Activated naive CD8-positive, alpha-beta T cell treated with anti-CD3 and anti-CD28 coated beads, Interleukin-2, amount 50 U/mL, for 16 hours (primary cell): Measurements from ENCODE around the gene KDELR1.

Source experiments
- DNase-seq: peaks from one replicate; pipeline ENCODE4 v3.0.0-alpha.2; 2020; ENCODE audit warnings: low read depth, low spot score

KDELR1 gene

DNA sequence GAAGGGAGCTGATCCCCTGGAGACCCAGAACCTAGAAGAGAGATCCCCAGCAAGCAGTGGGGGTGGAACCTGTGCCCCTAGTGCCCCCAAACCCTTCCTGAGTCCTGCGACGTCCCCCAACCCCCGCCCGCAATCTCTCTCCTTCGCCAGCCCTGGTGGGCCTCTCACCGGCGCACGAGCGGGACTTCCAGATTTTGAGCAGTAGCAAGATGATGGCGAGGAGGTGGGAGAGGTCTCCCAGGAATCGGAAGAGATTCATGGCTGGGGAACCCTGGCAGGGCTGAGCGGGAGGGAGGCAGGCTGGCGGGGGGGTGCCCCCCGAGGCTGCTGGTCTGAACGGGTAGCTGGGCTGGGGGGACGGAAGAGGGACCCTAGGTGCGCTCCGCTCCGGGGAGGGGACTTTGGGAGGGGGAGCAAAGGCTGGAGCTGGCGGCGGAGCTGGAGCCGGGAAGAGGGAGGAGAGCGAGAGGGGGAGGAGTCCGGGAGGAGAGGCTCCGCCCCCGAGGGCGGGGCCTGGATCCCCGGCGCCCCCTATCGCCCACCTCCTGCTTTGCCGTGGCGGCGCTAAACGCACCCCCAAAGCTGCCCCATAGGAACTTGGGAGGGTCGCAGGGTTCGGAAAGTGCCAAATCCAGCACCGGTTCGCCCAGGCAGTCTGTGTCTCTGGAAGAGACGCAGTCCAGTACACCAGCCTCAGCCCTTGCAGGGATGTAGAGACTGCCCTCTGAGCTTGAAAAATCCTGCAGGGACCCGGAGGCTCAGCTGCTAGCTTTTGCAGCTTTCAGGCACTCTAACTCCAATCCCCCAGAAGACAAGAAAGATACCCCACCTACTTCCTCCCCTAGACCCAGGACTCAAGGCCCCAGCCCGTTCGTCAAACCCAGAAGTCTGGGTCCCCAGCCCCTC lies at the start of gene KDELR1:
TSS of gene KDELR1 (minus strand) at position 452 of the 906 bp plus-strand sequence. CDS start at position 259, 193 bp downstream.
- DNase-seq = peak; percentile 34

DNA sequence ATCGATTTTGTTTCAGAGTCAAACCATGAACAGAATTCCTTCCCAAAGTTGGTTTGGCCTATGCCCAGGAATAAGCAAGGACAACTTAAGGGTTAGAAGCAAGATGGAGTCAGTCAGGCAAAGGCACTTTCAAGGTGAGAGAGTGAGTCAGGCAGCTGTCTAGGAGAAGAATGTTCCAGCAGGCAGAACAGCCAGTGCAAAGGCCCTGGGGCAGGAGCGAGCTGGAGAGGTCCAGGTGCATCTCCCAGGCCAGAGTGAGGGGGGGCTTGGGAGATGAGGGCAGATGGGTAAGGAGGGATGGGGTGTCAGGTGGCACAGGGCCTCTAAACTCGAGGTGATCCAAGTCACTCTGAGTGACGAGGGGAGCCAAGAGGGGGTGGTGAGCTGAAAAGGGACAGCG lies 45.2 kb upstream of the KDELR1 start:
- DNase-seq = no peak

DNA sequence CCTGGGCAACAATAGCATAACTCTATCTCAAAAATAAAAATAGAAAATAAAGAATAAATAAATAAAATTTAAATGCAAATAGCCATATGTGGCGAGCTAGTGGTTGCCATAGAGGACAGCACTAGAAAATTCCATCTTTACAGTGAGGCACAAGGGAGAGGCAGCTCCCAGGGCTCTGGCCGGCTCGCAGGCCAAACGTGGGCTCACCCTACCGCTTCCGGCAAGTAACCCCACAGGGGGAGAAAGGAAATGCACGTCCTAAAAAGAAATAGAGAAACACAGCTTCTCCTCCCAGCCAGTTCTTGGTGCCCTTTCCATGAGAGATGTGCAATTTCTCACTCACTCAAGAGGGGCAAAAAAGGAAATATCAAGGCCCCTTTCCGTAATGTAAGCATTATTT lies 42.0 kb upstream of the KDELR1 start:
- no peak for DNase-seq

DNA sequence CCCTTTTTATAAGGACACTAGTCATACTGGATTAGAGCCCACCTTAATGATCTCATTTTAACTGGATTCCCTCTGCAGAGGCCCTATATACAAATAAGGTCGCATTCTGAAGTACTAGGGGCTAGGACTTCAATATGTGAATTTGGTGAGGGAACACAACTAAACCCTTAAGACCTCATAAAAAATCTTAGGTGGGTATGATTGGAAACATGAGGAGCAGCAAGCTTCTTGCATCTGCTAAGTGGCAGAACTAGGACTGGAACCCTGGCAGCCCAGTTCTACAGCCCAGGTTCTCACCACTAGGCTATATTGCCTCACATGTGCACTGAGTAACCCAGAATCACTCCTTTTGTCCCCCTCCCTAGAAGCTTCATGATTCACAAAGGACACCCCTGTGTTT lies 37.3 kb upstream of the KDELR1 start:
- DNase-seq = no peak

DNA sequence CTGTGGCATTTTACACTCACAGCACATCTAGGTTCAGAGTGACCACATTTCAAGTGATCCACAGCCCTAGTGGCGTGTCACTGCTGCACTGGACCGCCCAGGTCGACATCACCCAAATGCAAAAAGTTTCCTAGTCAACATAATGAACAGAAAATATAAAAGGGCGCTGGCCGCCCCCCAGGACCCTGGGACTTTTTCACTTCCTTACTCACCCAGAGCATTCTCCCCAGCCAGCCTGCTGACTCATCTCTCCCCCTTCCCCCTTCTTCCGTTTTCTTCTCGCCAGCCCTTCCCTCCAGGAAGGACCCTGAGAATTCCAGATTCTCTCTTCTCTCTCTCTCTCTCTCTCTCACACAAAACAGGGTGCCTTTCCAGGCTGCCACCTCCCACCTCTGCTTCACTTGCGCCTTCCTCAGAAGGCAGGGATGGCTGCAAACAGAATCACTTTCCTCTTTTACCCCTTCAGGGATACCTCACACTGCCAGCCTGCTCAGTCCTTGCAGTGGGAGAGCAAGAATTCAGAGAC lies 33.4 kb upstream of the KDELR1 start:
- no peak for DNase-seq

DNA sequence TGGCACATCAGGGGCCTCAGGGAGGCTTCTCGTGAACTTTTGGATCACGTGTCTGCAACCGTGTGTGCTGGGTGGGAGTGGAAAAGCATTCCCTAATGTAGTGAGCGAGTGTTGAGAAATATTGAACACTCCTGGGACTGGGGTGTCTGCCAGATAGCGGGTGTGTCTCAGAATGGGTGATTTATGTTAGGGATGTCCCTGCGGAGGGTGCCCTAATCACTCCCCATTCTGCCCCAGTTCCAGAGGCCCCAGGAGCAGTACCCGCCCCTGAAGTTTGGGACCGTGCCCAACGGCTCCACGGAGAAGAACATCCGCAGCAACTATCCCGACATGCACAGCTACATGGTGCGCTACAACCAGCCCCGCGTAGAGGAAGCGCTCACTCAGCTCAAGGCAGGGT lies 30.2 kb upstream of the KDELR1 start:
- no peak for DNase-seq

DNA sequence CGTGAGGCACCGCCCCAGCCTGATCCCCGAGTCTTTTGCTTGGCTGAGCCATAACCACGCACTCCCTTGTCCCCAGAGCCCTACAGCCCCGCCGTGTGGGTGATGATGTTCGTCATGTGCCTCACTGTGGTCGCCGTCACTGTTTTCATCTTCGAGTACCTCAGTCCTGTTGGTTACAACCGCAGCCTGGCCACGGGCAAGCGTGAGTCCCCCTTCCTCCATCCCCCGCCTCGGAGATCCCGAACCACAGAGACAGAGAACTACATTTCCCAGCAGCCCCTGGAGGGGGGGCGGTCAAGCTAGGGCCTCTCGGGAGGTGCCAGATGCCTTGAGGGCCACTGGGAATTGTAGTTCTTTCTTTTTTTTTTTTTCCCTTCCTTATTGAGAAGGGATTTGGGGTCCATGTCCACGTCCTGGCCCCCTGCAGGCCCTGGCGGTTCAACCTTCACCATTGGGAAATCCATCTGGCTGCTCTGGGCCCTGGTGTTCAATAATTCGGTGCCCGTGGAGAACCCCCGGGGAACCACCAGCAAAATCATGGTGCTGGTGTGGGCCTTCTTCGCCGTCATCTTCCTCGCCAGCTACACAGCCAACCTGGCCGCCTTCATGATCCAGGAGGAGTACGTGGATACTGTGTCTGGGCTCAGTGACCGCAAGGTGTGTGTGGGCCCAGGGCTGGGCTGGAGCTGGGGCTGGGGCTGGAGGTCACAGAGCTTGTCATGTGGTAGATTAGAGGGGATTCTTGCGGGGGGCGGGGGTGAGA lies 28.0 kb upstream of the KDELR1 start:
- peak; percentile 30 for DNase-seq

DNA sequence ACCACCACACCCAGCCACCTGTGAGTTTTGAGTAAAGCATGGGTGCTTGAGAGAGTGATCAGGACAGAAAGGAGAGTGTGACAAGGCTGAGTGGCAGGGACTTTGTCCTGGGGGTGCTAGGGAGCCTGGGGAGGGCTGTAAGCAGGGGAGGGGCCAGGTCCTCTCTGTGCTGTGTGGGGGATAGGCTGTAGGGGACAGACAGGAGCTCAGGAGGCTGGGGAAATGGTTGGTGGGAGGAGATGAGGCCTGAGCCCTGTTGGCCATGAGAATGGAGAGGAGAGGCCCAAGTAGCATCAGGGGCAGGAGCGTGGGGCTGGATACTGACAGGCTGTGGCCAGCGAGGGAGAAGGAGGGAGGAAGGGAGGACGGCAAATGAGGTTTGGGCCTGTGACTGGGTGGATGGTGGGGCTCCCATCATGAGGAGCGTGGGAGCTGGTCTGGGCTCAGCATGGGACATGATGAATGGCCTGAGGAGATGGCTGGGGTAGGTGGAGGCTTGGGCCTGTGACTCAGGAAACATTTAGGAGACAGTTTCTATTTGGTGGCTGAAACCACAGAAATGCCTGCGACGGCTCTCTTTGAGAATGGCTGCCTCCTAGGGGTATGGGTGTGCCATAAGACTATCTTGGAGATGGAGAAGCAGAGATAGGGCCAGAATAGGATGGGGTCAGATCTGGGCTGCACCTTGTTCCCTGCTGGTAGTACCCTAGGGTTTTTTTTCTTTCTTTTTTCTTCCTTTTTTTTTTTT lies 27.1 kb upstream of the KDELR1 start:
- no peak for DNase-seq

DNA sequence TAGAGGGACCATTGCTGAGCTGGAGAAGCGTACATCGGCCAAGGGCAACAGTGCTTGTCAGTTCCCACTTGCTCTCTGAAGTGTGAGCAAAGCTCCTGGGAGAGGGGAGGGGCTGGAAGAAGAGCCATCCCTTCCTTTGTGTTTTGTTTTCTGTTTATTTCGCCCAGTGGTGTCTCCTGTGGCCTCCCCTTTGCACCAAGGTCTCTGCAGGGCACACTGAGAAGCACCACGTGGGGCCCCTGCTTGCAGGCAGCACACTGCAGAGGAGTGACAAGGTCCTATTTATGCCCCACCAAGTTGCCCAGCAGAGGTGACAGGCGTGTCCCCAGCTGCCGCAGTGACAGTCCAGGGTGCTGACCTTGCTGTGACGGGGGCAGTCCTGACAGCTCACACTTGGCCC lies 26.1 kb upstream of the KDELR1 start:
- no peak for DNase-seq

DNA sequence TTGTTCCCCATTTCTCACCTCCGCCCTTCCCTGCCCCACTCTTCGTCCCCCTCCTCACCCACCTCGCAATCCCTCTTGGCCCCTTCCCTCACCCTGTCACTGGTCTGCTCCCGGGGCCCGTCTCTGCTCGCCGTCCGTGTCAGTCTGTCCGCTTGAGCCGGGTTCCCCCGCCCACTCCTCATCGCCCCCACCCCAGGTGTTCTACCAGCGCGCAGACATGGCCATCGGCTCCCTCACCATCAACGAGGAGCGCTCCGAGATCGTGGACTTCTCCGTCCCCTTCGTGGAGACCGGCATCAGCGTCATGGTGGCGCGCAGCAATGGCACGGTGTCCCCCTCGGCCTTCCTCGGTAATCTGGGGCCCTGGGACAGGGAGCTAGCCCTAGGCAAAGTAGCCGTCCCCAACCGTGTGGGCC lies 24.5 kb upstream of the KDELR1 start:
- DNase-seq = no peak

DNA sequence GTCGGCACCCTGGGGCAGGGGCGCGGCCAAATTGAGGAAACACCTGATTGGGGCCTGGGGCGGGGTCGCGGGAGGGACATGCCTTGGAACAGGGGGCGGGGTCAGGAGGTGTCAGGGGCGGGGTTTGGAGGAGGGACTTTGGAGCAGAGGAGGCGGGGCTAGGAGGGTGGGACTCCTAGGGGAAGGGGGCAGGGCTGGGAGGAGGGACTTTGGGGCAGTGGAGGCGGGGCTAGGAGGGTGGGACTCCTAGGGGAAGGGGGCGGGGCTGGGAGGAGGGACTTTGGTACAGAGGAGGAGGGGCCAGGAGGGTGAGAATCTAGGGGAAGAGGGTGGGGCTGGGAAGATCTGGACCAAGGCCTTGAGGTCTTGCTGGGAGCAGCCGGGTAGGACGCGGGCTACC lies 24.0 kb upstream of the KDELR1 start:
- DNase-seq = peak; percentile 34

DNA sequence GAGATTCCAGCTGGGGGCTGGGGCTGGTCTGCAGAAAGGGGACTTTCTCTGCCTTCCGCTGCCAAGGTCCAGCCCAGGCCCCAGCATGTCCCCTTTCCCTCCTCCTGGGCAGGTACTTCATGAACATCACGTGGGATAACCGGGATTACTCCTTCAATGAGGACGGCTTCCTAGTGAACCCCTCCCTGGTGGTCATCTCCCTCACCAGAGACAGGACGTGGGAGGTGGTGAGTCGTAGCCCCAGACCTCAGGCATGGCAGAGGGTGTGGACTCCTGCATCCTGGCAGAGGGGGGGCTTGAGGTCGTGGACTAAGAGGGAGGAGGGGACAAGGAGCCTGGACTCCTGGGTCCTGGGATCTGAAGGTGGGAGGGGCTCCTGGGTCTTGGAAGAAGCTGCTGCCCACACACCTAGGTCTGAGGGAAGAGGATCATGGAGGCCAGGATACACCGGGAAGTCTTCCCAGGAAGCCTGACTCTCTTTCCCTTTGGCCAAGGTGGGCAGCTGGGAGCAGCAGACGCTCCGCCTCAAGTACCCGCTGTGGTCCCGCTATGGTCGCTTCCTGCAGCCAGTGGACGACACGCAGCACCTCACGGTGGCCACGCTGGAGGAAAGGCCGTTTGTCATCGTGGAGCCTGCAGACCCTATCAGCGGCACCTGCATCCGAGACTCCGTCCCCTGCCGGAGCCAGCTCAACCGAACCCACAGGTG lies 22.7 kb upstream of the KDELR1 start:
- no peak for DNase-seq

DNA sequence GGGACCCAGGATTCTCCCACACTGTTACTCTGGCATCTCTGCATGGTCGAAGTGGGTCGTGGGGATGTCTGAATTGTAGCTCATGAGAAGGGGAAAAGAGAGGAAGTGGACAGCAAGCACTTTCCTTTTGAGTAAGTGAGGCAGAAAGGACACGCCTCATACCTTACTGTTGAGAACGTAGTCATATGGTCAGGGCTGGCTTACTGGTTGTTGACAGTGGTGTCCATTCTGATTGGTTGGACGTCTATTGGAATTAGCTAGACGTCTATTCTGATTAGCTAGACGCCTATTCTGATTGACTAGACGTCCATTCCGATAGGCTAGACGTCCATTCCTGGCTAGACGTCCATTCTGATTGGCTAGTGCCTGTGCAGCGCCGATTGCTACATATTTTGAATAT lies 14.5 kb upstream of the KDELR1 start:
- DNase-seq = no peak

DNA sequence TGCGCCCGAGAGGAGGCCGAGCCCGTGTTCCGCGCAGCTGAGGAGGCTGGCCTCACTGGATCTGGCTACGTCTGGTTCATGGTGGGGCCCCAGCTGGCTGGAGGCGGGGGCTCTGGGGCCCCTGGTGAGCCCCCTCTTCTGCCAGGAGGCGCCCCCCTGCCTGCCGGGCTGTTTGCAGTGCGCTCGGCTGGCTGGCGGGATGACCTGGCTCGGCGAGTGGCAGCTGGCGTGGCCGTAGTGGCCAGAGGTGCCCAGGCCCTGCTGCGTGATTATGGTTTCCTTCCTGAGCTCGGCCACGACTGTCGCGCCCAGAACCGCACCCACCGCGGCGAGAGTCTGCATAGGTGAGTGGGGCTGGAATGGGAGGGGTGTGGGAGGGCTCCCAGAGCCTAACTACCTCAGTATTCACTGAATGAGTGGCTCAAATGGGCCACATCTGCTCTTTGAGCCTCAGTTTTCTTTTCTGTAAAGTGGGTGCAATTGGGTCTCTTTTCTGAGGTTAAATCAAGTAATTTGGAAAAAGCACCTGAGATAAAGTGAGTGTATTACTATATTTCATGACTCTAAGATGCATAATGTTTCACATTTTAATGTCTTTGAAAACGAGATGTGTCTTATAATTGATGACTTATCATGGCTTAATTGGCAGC lies 13.8 kb upstream of the KDELR1 start:
- no peak for DNase-seq

DNA sequence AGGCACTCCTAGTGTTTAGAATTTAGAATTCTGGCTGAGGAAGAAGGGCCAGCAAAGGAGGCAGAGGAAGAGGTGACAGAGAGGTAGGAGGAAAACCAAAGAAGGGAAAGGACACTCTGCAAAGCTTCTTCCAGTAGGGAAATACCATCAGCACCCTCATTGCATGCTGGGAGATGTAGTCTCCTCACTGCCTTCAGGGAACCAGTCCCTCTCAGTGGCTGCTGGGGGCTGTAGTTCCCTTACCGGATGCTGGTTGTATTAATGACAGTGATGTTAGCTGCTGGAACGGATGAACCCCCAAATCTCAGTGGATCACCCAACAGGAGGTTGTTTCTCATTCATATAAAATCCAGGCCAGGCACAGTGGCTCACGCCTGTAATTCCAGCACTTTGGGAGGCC lies 12.3 kb upstream of the KDELR1 start:
- DNase-seq = no peak

DNA sequence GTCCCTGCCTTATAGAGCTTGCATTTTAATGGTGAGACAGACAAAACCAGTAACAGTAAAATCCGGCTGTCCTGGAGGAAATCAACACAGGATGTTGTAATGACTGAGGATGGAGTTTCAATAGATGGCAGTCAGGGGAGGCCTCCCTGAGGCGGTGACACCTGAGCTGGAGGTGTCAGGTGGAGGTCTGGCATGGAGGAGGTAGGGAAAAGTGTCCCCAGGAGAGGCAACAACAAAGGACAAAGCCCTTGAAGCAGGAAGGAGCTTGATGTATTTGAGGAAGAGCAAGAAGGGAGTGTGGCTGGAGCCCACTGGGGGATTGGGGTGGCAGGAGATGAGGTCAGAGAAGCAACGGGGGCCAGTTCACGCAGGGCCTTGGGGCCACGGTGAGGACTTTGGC lies 9.9 kb upstream of the KDELR1 start:
- no peak for DNase-seq

DNA sequence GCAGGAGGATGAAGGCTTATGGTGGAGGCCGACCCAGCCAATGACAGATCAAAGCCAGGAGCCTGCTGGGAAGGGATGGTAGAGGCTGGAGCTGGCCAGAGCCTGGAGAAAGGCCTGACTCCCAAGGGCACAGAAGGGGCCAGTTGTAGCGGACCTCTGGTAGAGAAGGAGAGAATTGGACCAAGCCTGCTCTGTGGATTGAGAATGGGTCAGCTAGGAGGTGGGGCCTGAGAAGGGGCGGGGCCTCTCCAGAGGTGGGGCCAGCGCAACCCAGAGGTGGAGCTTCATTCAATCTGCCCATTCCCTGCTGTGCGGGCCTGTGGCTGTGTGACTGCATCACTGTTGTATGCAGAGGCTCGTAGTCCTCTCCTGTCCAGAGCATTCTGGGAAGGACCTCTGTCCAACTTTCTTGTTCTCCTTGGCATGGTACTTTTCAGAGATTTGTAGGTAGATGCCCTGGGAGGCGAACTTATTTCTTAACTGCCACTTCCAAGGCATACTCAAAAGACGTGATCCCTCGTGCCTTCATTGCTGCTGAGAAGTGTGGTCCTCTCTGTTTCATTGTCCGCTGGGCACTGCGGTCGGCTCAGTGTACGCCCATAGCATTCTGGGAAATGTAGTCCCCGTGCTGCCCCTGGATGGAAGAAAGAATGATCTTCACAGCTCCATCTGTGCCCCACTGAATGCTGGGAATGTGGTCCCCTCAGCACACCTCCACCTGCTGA lies 8.8 kb upstream of the KDELR1 start:
- no peak for DNase-seq

DNA sequence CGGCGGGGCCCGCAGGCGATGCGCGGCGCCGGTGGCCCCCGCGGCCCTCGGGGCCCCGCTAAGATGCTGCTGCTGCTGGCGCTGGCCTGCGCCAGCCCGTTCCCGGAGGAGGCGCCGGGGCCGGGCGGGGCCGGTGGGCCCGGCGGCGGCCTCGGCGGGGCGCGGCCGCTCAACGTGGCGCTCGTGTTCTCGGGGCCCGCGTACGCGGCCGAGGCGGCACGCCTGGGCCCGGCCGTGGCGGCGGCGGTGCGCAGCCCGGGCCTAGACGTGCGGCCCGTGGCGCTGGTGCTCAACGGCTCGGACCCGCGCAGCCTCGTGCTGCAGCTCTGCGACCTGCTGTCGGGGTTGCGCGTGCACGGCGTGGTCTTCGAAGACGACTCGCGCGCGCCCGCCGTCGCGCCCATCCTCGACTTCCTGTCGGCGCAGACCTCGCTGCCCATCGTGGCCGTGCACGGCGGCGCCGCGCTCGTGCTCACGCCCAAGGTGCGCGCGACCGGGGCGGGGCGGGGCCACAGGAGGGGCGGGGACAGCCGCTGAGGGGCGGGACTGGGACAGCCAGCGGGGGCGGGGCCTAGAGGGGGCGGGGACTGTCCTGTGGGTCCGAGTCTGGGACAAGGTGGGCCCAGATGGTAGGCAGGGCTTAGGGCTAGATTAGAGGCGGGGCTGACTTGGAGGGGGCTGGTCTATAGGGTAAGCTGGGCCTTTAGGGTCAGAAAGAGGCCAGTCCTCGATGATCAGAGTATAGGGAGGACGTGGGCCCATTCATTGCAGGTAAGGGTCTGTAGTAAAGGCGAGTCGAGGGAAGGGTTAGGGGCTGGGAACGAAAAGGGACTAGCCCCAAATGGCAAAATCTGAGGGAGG lies 7.3 kb upstream of the KDELR1 start:
- DNase-seq = peak; percentile 61

DNA sequence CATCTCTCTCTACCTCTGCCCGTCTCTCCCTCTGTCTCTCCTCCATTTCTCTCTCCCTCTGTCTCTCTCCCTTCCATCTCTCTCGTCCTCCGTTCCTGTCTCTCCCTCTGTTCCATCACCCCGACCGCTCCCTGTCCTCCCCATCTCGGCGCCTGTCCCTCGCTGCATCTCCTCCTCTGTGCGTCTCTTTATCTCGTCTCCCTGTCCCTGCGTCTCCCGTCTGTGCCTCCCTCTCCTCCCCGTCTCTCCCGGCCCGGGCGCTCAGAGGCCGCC lies 6.7 kb upstream of the KDELR1 start:
- no peak for DNase-seq
